ENCODE measurements around the gene MAST1. TPM values are rescaled to one million over a fixed set of nuclear protein-coding genes. Genes with fewer than 3 reads are reported as not detected.
A peak's percentile ranks its signal among the peaks of the same experiment; 100 is the strongest.
"Not testable (repeated sequence)": the region's sequence is repeated elsewhere in the genome, so short reads cannot be mapped to it uniquely, and the experiment has no call there.

The MAST1 gene
- total and polyA plus RNA-seq, 7 donors, result 0.09 to 0.13 (median 0.10) TPM; not detected in 4

DNA sequence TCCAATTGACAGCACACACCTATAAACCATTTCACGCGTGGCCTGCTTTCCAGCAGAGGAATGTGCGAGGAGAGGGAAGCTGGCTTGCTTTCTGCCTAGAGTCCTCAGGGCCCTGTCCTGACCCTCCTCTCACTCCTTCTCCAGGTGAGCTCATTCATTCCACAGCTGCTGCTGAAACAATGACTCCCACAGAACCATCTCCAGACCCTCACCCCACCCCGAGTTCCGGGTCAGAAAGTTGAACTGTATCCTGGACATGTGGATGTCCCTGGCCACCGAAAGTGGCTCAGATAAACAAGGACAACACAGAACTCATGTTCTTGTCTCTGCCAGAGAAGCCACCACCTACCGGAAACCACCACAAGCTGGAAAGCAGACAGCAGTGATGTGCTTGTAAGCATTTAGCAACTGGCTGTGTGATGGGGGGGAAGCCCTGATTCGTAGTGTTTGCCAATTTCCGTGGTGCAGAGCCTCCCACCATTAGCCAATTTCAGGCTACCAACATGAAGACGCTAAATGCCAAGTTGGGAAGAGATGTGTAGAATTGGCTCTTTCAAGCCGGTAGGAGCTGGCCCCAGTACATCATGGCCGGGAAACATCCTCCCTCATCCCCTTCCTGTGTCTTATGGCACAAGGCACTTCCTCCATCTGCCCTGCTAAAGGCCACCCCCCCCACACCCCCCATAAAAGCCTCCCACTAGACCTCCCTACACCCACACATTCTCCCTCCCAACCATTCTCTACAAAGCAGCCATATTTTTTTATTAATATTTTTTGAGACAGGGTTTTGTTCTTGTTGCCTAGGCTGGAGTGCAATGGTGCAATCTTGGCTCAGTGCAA lies 75.8 kb downstream of the MAST1 start:
- H3K36me3 ChIP-seq (ENCODE audit: insufficient read depth in 1 of 2, low read depth in 1 of 2), result no peaks in the 10 kb centered on the region
- TF ChIP-seq, protein P1, sequence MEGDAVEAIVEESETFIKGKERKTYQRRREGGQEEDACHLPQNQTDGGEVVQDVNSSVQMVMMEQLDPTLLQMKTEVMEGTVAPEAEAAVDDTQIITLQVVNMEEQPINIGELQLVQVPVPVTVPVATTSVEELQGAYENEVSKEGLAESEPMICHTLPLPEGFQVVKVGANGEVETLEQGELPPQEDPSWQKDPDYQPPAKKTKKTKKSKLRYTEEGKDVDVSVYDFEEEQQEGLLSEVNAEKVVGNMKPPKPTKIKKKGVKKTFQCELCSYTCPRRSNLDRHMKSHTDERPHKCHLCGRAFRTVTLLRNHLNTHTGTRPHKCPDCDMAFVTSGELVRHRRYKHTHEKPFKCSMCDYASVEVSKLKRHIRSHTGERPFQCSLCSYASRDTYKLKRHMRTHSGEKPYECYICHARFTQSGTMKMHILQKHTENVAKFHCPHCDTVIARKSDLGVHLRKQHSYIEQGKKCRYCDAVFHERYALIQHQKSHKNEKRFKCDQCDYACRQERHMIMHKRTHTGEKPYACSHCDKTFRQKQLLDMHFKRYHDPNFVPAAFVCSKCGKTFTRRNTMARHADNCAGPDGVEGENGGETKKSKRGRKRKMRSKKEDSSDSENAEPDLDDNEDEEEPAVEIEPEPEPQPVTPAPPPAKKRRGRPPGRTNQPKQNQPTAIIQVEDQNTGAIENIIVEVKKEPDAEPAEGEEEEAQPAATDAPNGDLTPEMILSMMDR (IDR thresholded peaks at IDR 0.05), result no peak
- ATAC-seq (no peak), DNase-seq (no peak)
- H3K27me3 ChIP-seq (ENCODE audit: insufficient read depth in 3 of 3, low read length in 2 of 3), result no peaks in the 10 kb centered on the region
- 39 to 47% (median 44%) methylated on average over 12 of the region's 12 CpGs for WGBS, 3 donors
- H3K9me3 ChIP-seq, result no peaks in the 10 kb centered on the region
- peak overlapping the region; percentile 17 for H3K27ac ChIP-seq
- intact Hi-C loops (cut with DNase I), result no loop called here
- H3K4me3 ChIP-seq, result no peak overlapping the region
- H3K4me1 ChIP-seq, result peaks cover 13% of the 10 kb centered on the region

DNA sequence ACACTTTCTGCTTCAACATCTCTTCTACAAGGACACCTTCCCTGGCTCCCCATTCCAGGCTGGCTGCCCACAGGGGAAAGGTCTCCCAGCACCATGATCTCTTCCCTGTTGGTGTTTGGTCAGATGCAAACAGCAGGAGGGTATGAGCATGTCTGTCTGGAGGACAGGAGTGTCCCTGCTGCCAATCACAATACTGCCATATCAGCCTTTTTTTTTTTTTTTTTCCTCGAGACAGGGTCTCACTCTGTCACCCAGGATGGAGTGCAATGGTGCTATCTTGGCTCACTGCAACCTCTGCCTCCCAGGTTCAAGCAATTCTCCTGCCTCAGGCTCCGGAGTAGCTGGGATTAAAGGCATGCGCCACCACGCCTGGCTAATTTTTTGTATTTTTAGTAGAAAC lies 77.5 kb downstream of the MAST1 start:
- DNase-seq; H3K27me3 ChIP-seq (ENCODE audit: insufficient read depth in 3 of 3, low read length in 2 of 3); H3K4me3 ChIP-seq; ATAC-seq; intact Hi-C loops (cut with DNase I); H3K36me3 ChIP-seq (ENCODE audit: insufficient read depth in 1 of 2, low read depth in 1 of 2); H3K27ac ChIP-seq; H3K9me3 ChIP-seq: not testable (repeated sequence)
- WGBS, 3 donors, result 83 to 96% (median 85%) methylated on average over 4 of the region's 4 CpGs
- peaks cover 13% of the 10 kb centered on the region for H3K4me1 ChIP-seq

DNA sequence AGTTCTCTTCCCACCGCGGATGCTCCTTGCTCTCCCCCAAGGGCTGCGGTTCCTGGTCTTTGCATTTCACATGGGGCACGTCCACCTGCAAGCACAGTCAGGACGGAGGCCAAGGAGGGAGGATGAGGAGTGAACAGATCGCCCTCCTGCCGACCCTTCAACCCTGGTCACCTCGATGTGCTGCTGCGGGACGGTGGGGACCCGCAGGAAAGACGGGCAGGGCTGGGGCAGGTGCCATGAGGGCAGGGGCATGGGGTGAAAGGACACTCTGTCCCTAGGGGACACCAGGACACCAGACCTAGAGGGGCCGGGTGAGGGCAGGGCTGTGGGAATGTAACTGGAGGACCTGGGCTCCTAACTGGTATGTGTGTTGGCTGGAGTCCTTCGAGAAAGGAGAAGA lies 79.9 kb downstream of the MAST1 start:
- H3K27ac ChIP-seq, result no peak overlapping the region
- 91 to 96% (median 93%) methylated on average over 14 of the region's 14 CpGs for WGBS, 3 donors
- DNase-seq (no peak), ATAC-seq (no peak)
- TF ChIP-seq, protein P1 (IDR thresholded peaks at IDR 0.05), result no peak
- H3K9me3 ChIP-seq, result no peaks in the 10 kb centered on the region
- H3K4me1 ChIP-seq, result peaks cover 3% of the 10 kb centered on the region
- H3K36me3 ChIP-seq (ENCODE audit: insufficient read depth in 1 of 2, low read depth in 1 of 2), result peaks cover 10 to 14% of the 10 kb centered on the region in 2 donors
- no peak overlapping the region for H3K4me3 ChIP-seq
- intact Hi-C loops (cut with DNase I), result no loop called here
- no peaks in the 10 kb centered on the region for H3K27me3 ChIP-seq (ENCODE audit: insufficient read depth in 3 of 3, low read length in 2 of 3)

DNA sequence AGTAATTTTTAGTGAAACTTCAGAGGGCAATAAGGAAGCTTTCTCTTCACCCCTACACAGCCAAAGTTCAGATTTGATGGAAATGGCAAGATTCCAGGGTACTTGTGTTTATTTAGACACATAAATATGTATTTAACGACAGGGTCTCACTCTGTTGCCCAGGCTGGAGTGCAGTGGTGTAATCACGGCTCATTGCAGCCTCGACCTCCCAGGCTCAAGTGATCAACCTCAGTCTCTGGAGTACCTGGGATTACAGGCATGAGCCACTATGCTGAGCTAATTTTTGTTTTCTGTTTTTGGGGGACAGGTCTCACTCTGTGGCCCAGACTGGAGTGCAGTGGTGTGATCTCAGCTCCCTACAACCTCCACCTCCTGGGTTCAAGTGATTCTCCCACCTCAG lies 82.7 kb downstream of the MAST1 start:
- TF ChIP-seq, protein P1 (IDR thresholded peaks at IDR 0.05), result no peak
- WGBS, 3 donors, result 54 to 61% (median 54%) methylated on average over 3 of the region's 3 CpGs
- no peak overlapping the region for H3K27ac ChIP-seq
- H3K9me3 ChIP-seq, result no peaks in the 10 kb centered on the region
- no peaks in the 10 kb centered on the region for H3K27me3 ChIP-seq (ENCODE audit: insufficient read depth in 3 of 3, low read length in 2 of 3)
- no peak for ATAC-seq
- DNase-seq, result no peak
- H3K36me3 ChIP-seq (ENCODE audit: insufficient read depth in 1 of 2, low read depth in 1 of 2), result peaks cover 18 to 42% of the 10 kb centered on the region in 2 donors
- H3K4me1 ChIP-seq, result peaks cover 3% of the 10 kb centered on the region
- H3K4me3 ChIP-seq, result no peak overlapping the region
- intact Hi-C loops (cut with DNase I), result no loop called here

DNA sequence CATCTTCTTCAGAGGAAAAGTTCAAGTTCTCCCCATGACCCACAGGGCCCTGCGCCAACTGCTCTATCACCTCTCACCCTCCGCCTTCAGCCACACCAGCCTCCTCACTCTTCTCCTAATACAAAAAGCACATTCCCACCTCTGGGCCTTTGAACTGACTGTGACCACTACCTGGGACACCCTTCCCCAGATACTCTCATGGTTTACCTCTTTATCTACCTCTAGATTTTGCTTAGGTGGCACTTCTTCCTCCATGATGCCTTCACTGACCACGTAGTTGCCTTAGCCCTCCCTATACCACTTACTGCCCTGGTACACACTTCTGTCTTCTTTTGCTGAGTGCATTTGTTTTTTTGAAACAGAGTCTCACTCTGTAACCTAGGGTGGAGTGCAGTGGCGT lies 84.6 kb downstream of the MAST1 start:
- H3K4me3 ChIP-seq, result no peak overlapping the region
- no peaks in the 10 kb centered on the region for H3K9me3 ChIP-seq
- intact Hi-C loops (cut with DNase I), result no loop called here
- H3K36me3 ChIP-seq (ENCODE audit: insufficient read depth in 1 of 2, low read depth in 1 of 2), result peaks cover 18 to 61% of the 10 kb centered on the region in 2 donors
- peaks cover 3% of the 10 kb centered on the region for H3K4me1 ChIP-seq
- DNase-seq (no peak), ATAC-seq (no peak)
- TF ChIP-seq, protein P1 (IDR thresholded peaks at IDR 0.05), result no peak
- 94 to 98% (median 97%) methylated on average over 4 of the region's 4 CpGs for WGBS, 3 donors
- H3K27me3 ChIP-seq (ENCODE audit: insufficient read depth in 3 of 3, low read length in 2 of 3), result no peaks in the 10 kb centered on the region
- H3K27ac ChIP-seq, result no peak overlapping the region

Other genes with a start within 250 kb of the MAST1 start
- gene ZNF490, start 227.7 kb upstream of the MAST1 start, total RNA-seq, result 1 to 10 TPM; 1.6 to 4.9 (median 2.9) TPM
- gene ZNF490, start 227.7 kb upstream of the MAST1 start, polyA plus RNA-seq, result 1 to 10 TPM in 1 of 3 donors, under 1 TPM in 2; 0.17 to 1.8 (median 0.27) TPM
- 10 to 100 TPM in 2 of 4 donors, 1 to 10 TPM in 2; 8.7 to 18.9 (median 10.9) TPM for gene ZNF791, start 227.6 kb upstream of the MAST1 start, total RNA-seq
- 1 to 10 TPM; 4.1 to 8.8 (median 4.3) TPM for gene ZNF791, start 227.6 kb upstream of the MAST1 start, polyA plus RNA-seq
- gene MAN2B1, start 171.8 kb upstream of the MAST1 start, total RNA-seq, result 10 to 100 TPM; 14.6 to 20.5 (median 16.2) TPM
- gene MAN2B1, start 171.8 kb upstream of the MAST1 start, polyA plus RNA-seq, result 10 to 100 TPM in 2 of 3 donors, 1 to 10 TPM in 1; 9.6 to 17.8 (median 14.1) TPM
- 1 to 10 TPM; 1.8 to 5.8 (median 3.7) TPM for gene WDR83, start 171.7 kb upstream of the MAST1 start, total RNA-seq
- 1 to 10 TPM; 3.8 to 9.1 (median 5.8) TPM for gene WDR83, start 171.7 kb upstream of the MAST1 start, polyA plus RNA-seq
- gene DHPS, start 156.6 kb upstream of the MAST1 start, total RNA-seq, result 10 to 100 TPM; 75.6 to 86.7 (median 82.9) TPM
- gene DHPS, start 156.6 kb upstream of the MAST1 start, polyA plus RNA-seq, result 10 to 100 TPM; 70.0 to 84.2 (median 83.8) TPM
- gene GNG14, start 150.5 kb upstream of the MAST1 start, total RNA-seq, result not detected
- gene GNG14, start 150.5 kb upstream of the MAST1 start, polyA plus RNA-seq, result not detected
- gene FBXW9, start 141.9 kb upstream of the MAST1 start, total RNA-seq, result 1 to 10 TPM; 1.2 to 2.2 (median 1.6) TPM
- 1 to 10 TPM; 4.1 to 9.2 (median 4.4) TPM for gene FBXW9, start 141.9 kb upstream of the MAST1 start, polyA plus RNA-seq
- 10 to 100 TPM; 29.0 to 48.1 (median 37.3) TPM for gene TNPO2, start 114.6 kb upstream of the MAST1 start, total RNA-seq
- gene TNPO2, start 114.6 kb upstream of the MAST1 start, polyA plus RNA-seq, result 10 to 100 TPM; 17.4 to 31.2 (median 28.6) TPM
- gene TRIR, start 103.8 kb upstream of the MAST1 start, total RNA-seq, result 100 to 1,000 TPM in 3 of 4 donors, 10 to 100 TPM in 1; 78.6 to 124 (median 108) TPM
- 100 to 1,000 TPM; 183 to 309 (median 187) TPM for gene TRIR, start 103.8 kb upstream of the MAST1 start, polyA plus RNA-seq
- 10 to 100 TPM; 43.0 to 52.8 (median 51.0) TPM for gene GET3, start 101.0 kb upstream of the MAST1 start, total RNA-seq
- gene GET3, start 101.0 kb upstream of the MAST1 start, polyA plus RNA-seq, result 100 to 1,000 TPM in 1 of 3 donors, 10 to 100 TPM in 2; 75.6 to 135 (median 98.5) TPM
- gene BEST2, start 86.7 kb upstream of the MAST1 start, total RNA-seq, result not detected
- gene BEST2, start 86.7 kb upstream of the MAST1 start, polyA plus RNA-seq, result under 1 TPM; 0.04 to 0.37 (median 0.08) TPM
- 10 to 100 TPM; 20.3 to 33.0 (median 23.8) TPM for gene HOOK2, start 63.0 kb upstream of the MAST1 start, total RNA-seq
- gene HOOK2, start 63.0 kb upstream of the MAST1 start, polyA plus RNA-seq, result 10 to 100 TPM; 11.3 to 21.7 (median 19.0) TPM
- gene JUNB, start 47.0 kb upstream of the MAST1 start, total RNA-seq, result 100 to 1,000 TPM in 2 of 4 donors, 10 to 100 TPM in 2; 29.2 to 217 (median 73.6) TPM
- gene JUNB, start 47.0 kb upstream of the MAST1 start, polyA plus RNA-seq, result 100 to 1,000 TPM in 1 of 3 donors, 10 to 100 TPM in 2; 25.1 to 145 (median 31.9) TPM
- 100 to 1,000 TPM; 273 to 419 (median 370) TPM for gene PRDX2, start 36.7 kb upstream of the MAST1 start, total RNA-seq
- gene PRDX2, start 36.7 kb upstream of the MAST1 start, polyA plus RNA-seq, result 100 to 1,000 TPM; 329 to 535 (median 396) TPM
- gene THSD8, start 36.4 kb upstream of the MAST1 start, total RNA-seq, result 1 to 10 TPM in 3 of 4 donors, under 1 TPM in 1; 0.92 to 3.2 (median 2.0) TPM
- 1 to 10 TPM; 1.9 to 2.5 (median 2.0) TPM for gene THSD8, start 36.4 kb upstream of the MAST1 start, polyA plus RNA-seq
- 1 to 10 TPM; 2.4 to 5.0 (median 3.0) TPM for gene RNASEH2A, start 31.9 kb upstream of the MAST1 start, total RNA-seq
- 1 to 10 TPM; 3.6 to 9.0 (median 8.6) TPM for gene RNASEH2A, start 31.9 kb upstream of the MAST1 start, polyA plus RNA-seq
- gene RTBDN, start 3.9 kb upstream of the MAST1 start, total RNA-seq, result not detected
- under 1 TPM in 1 of 3 donors, not detected in 2; 0.05 TPM for gene RTBDN, start 3.9 kb upstream of the MAST1 start, polyA plus RNA-seq
- 10 to 100 TPM in 2 of 4 donors, 1 to 10 TPM in 2; 5.5 to 23.0 (median 13.1) TPM for gene DNASE2, start 42.9 kb downstream of the MAST1 start, total RNA-seq
- gene DNASE2, start 42.9 kb downstream of the MAST1 start, polyA plus RNA-seq, result 10 to 100 TPM in 1 of 3 donors, 1 to 10 TPM in 2; 5.9 to 14.8 (median 7.5) TPM
- under 1 TPM in 2 of 4 donors, not detected in 2; 0.34 to 0.37 TPM for gene KLF1, start 48.7 kb downstream of the MAST1 start, total RNA-seq
- gene KLF1, start 48.7 kb downstream of the MAST1 start, polyA plus RNA-seq, result under 1 TPM in 1 of 3 donors, not detected in 2; 0.18 TPM
- gene GCDH, start 52.6 kb downstream of the MAST1 start, total RNA-seq, result 10 to 100 TPM; 18.9 to 45.2 (median 31.2) TPM
- gene GCDH, start 52.6 kb downstream of the MAST1 start, polyA plus RNA-seq, result 10 to 100 TPM; 21.1 to 28.8 (median 21.9) TPM
- not detected for gene SYCE2, start 80.8 kb downstream of the MAST1 start, total RNA-seq
- gene SYCE2, start 80.8 kb downstream of the MAST1 start, polyA plus RNA-seq, result under 1 TPM in 1 of 3 donors, not detected in 2; 0.05 TPM
- 10 to 100 TPM; 45.9 to 65.1 (median 59.1) TPM for gene FARSA, start 95.2 kb downstream of the MAST1 start, total RNA-seq
- 100 to 1,000 TPM in 1 of 3 donors, 10 to 100 TPM in 2; 61.6 to 161 (median 93.3) TPM for gene FARSA, start 95.2 kb downstream of the MAST1 start, polyA plus RNA-seq
- gene CALR, start 100.1 kb downstream of the MAST1 start, total RNA-seq, result 100 to 1,000 TPM; 124 to 219 (median 175) TPM
- gene CALR, start 100.1 kb downstream of the MAST1 start, polyA plus RNA-seq, result 100 to 1,000 TPM; 134 to 273 (median 146) TPM
- gene RAD23A, start 107.3 kb downstream of the MAST1 start, total RNA-seq, result 100 to 1,000 TPM; 424 to 704 (median 500) TPM
- gene RAD23A, start 107.3 kb downstream of the MAST1 start, polyA plus RNA-seq, result 100 to 1,000 TPM; 403 to 801 (median 728) TPM
- gene GADD45GIP1, start 118.7 kb downstream of the MAST1 start, total RNA-seq, result 10 to 100 TPM; 22.4 to 35.6 (median 29.3) TPM
- 100 to 1,000 TPM in 1 of 3 donors, 10 to 100 TPM in 2; 50.6 to 119 (median 62.5) TPM for gene GADD45GIP1, start 118.7 kb downstream of the MAST1 start, polyA plus RNA-seq
- under 1 TPM in 1 of 4 donors, not detected in 3; 0.26 TPM for gene DAND5, start 131.1 kb downstream of the MAST1 start, total RNA-seq
- not detected for gene DAND5, start 131.1 kb downstream of the MAST1 start, polyA plus RNA-seq
- 100 to 1,000 TPM; 220 to 347 (median 268) TPM for gene NFIX, start 157.0 kb downstream of the MAST1 start, total RNA-seq
- gene NFIX, start 157.0 kb downstream of the MAST1 start, polyA plus RNA-seq, result 100 to 1,000 TPM in 1 of 3 donors, 10 to 100 TPM in 2; 22.2 to 158 (median 43.8) TPM